HepG2 (cell line): Measurements from ENCODE around the gene TRIM67. TPM values are rescaled to one million over a fixed set of nuclear protein-coding genes. Genes with fewer than 3 reads are reported as not detected.

Experiments
- ATAC-seq: fragments of 200-7000 bp; cut with Tn5 transposase; 3 replicates; pipeline ENCODE4 v1.9.1; 2020; ENCODE audit warnings: mild to moderate bottlenecking, moderate library complexity
- BruUV-seq: library from RNA; stranded (reverse); fragments of 400-500 nt; replicated peaks from 2 replicates; lab custom pipeline; 2021; lab: Mats Ljungman, UMichigan
- CTCF ChIA-PET: fragments of 300-600 bp; formaldehyde crosslinking; extraction: SDS; loops from one replicate; lab custom pipeline; 2021; ENCODE audit warnings: low total read pairs, inconsistent platforms, low intra/inter-chr PET ratio; lab: Yijun Ruan, JAX
- POLR2A ChIA-PET: fragments of 350-600 bp; sonication (Branson Sonifier 250); formaldehyde crosslinking; loops from one replicate; lab custom pipeline; 2020; ENCODE audit warnings: antibody characterized with exemption, inconsistent platforms; lab: Yijun Ruan, JAX
- DNase-seq: peaks from one replicate; pipeline ENCODE4 v3.0.0-alpha.2; 2015; ENCODE audit warnings: low spot score
- FAIRE-seq: peaks from 3 replicates; lab custom pipeline; 2011; peaks lifted over from hg19 to GRCh38; lab: Jason Lieb, UNC
- H2AFZ ChIP-seq: one replicate; pipeline ENCODE4 v1.6.1; 2011; ENCODE audit warnings: low read length, inconsistent platforms
- H3K27ac ChIP-seq: fragments of 300-600 bp; 3 replicates; pipeline ENCODE4 v1.8.0; 2011; ENCODE audit warnings: mixed run types, mild to moderate bottlenecking, mixed read lengths, low read length, inconsistent platforms; ENCODE audit not compliant: insufficient read depth; ENCODE audit errors: extremely low read length
- H3K27me3 ChIP-seq, 2 experiments: fragments of 200-600 bp in 1 of 2; 2 replicates in 1 of 2; 3 replicates in 1 of 2; pipeline versions ENCODE4 v1.6.0 to v1.8.0; 2011; ENCODE audit warnings: low read length in 2 of 2, mild to moderate bottlenecking in 2 of 2, moderate library complexity in 2 of 2, inconsistent platforms in 1 of 2; ENCODE audit not compliant: insufficient read depth in 2 of 2, control insufficient read depth in 1 of 2
- H3K36me3 ChIP-seq, 2 experiments: fragments of 200-600 bp in 1 of 2; replicated peaks in 1 of 2; 2 replicates in 1 of 2; 3 replicates in 1 of 2; pipeline versions ENCODE4 v1.5.1 to v1.8.0; 2011; ENCODE audit warnings: low read length in 2 of 2, inconsistent platforms in 1 of 2; ENCODE audit not compliant: insufficient read depth in 2 of 2, control insufficient read depth in 1 of 2
- H3K4me1 ChIP-seq: 2 replicates; pipeline ENCODE4 v1.5.1; 2012; ENCODE audit warnings: low read length, inconsistent platforms; ENCODE audit not compliant: insufficient read depth
- H3K4me2 ChIP-seq: 2 replicates; pipeline ENCODE4 v1.6.0; 2011; ENCODE audit warnings: low read depth, low read length, inconsistent platforms
- H3K4me3 ChIP-seq, 3 experiments: fragments of 200-600 bp in 1 of 3; sonication (generic), shearing (Covaris generic) in 1 of 3; replicated peaks in 1 of 3; 2 replicates each; pipeline ENCODE4 v1.5.1; 2011 to 2016; ENCODE audit warnings: low read length in 3 of 3, inconsistent platforms in 2 of 3, low read depth in 2 of 3, mild to moderate bottlenecking in 2 of 3, control low read depth in 1 of 3, mixed read lengths in 1 of 3; ENCODE audit not compliant: insufficient read depth in 1 of 3
- H3K79me2 ChIP-seq: one replicate; pipeline ENCODE4 v1.6.1; 2011; ENCODE audit warnings: low read length, inconsistent platforms; ENCODE audit not compliant: insufficient read depth
- H3K9ac ChIP-seq: 2 replicates; pipeline ENCODE4 v1.6.0; 2011; ENCODE audit warnings: mild to moderate bottlenecking, low read depth, low read length, inconsistent platforms; ENCODE audit not compliant: insufficient read depth
- H3K9me3 ChIP-seq: 2 replicates; pipeline ENCODE4 v1.5.1; 2012; ENCODE audit warnings: mild to moderate bottlenecking, low read length
- H4K20me1 ChIP-seq: 2 replicates; pipeline ENCODE4 v1.6.0; 2011; ENCODE audit warnings: inconsistent platforms, mild to moderate bottlenecking, low read length, moderate library complexity; ENCODE audit not compliant: insufficient read depth
- CHCHD3 ChIP-seq: sonication (generic); formaldehyde crosslinking; IDR thresholded peaks from 2 replicates; pipeline ENCODE4 v1.8.0; 2022; ENCODE audit warnings: mild to moderate bottlenecking, missing genetic modification reagents, moderate library complexity
- HDAC1 ChIP-seq: sonication (generic); formaldehyde crosslinking; IDR thresholded peaks from 2 replicates; pipeline ENCODE4 v1.5.1; 2020; ENCODE audit warnings: mild to moderate bottlenecking, missing genetic modification reagents
- HIC2 ChIP-seq: sonication (generic); formaldehyde crosslinking; IDR thresholded peaks from 2 replicates; pipeline ENCODE4 v1.9.0; 2022; ENCODE audit warnings: low read depth, missing genetic modification reagents
- HNF4G ChIP-seq, 2 experiments: sonication (generic) in 1 of 2; formaldehyde crosslinking in 1 of 2; IDR thresholded peaks; 2 replicates each; pipeline versions ENCODE4 v1.4.0 to v1.6.1; 2011 to 2020; ENCODE audit warnings: borderline replicate concordance in 2 of 2, low read depth in 2 of 2, mild to moderate bottlenecking in 2 of 2, low read length in 1 of 2, missing genetic modification reagents in 1 of 2, moderate library complexity in 1 of 2
- MED13 ChIP-seq: sonication (generic); formaldehyde crosslinking; IDR thresholded peaks from 2 replicates; pipeline ENCODE4 v1.5.0; 2020; ENCODE audit warnings: missing genetic modification reagents
- STAT6 ChIP-seq: sonication (generic); formaldehyde crosslinking; IDR thresholded peaks from 2 replicates; pipeline ENCODE4 v1.4.0; 2020; ENCODE audit warnings: missing genetic modification reagents, mild to moderate bottlenecking, borderline replicate concordance
- U2AF2 ChIP-seq: fragments of 200-400 bp; formaldehyde crosslinking; IDR thresholded peaks from 2 replicates; pipeline ENCODE4 v1.6.1; 2017; ENCODE audit warnings: low read depth, mild to moderate bottlenecking, low read length
- ZFP36L2 ChIP-seq: sonication (generic); formaldehyde crosslinking; IDR thresholded peaks from 2 replicates; pipeline ENCODE4 v1.4.0; 2020; ENCODE audit warnings: missing genetic modification reagents
- ZNF446 ChIP-seq: sonication (generic); formaldehyde crosslinking; IDR thresholded peaks from 2 replicates; pipeline ENCODE4 v1.5.0; 2020; ENCODE audit warnings: mild to moderate bottlenecking, missing genetic modification reagents
- ZNF569 ChIP-seq: sonication (generic); formaldehyde crosslinking; IDR thresholded peaks from 2 replicates; pipeline ENCODE4 v1.5.0; 2020; ENCODE audit warnings: mild to moderate bottlenecking, missing genetic modification reagents, moderate library complexity, borderline replicate concordance
- ZNF710 ChIP-seq: sonication (generic); formaldehyde crosslinking; IDR thresholded peaks from 2 replicates; pipeline ENCODE4 v1.5.0; 2020; ENCODE audit warnings: mild to moderate bottlenecking, missing genetic modification reagents, borderline replicate concordance
- ZNF768 ChIP-seq: sonication (generic); formaldehyde crosslinking; IDR thresholded peaks from 2 replicates; pipeline ENCODE4 v1.4.0; 2020; ENCODE audit warnings: missing genetic modification reagents
- ZNF841 ChIP-seq: sonication (generic); formaldehyde crosslinking; IDR thresholded peaks from 2 replicates; pipeline ENCODE4 v1.8.1; 2023; ENCODE audit warnings: missing genetic modification reagents, borderline replicate concordance
- ZSCAN12 ChIP-seq: sonication (generic); formaldehyde crosslinking; IDR thresholded peaks from 2 replicates; pipeline ENCODE4 v1.9.0; 2021; ENCODE audit warnings: mild to moderate bottlenecking, missing genetic modification reagents
- WGBS: methylation state at CpG from one replicate; pipeline ENCODE4 v1.1.6; 2017; ENCODE audit warnings: low lambda C conversion rate; 5-methylcytosine and 5-hydroxymethylcytosine counted together
- in situ Hi-C: cut with HindIII; loops from 2 replicates; pipeline ENCODE4 v1.10.0; 2017; ENCODE audit warnings: low pct_unique_long_range_greater_than_20kb; ENCODE audit not compliant: extremely low pct_ligation_motif_present
- intact Hi-C: fragments of 100-400 bp; cut with micrococcal nuclease; formaldehyde crosslinking; loops from one replicate; pipeline ENCODE4 v1.10.0; 2022; ENCODE audit not compliant: unreplicated experiment
- polyA plus RNA-seq, 8 experiments: library from polyadenylated mRNA; depleted of rRNA in 3 of 8; stranded (reverse) in 7 of 8; unstranded in 1 of 8; fragments of >200 nt; fragmentation: Illumina TruSeq in 4 of 8; extraction: Trizol in 4 of 8; gene quantifications; 2 replicates each; pipeline versions ENCODE4 v1.2.1 to v1.2.3, GENCODE V29; 2011 to 2016; ENCODE audit warnings: low read depth in 4 of 8, missing spikeins in 1 of 8, mixed read lengths in 1 of 8; ENCODE audit not compliant: insufficient read depth in 1 of 8
- total RNA-seq, 5 experiments: library from RNA; depleted of rRNA; stranded (reverse); fragments of >200 nt; fragmentation: Illumina TruSeq; extraction: Trizol; gene quantifications; 2 replicates each; pipeline ENCODE4 v1.2.3, GENCODE V29; 2016; ENCODE audit warnings: low read depth in 1 of 5

Gene TRIM67
- total and polyA plus RNA-seq, 2 of the 13 experiments (the other 11 are each of a cell fraction or from before 2014, with no cell fraction given), result not detected

DNA sequence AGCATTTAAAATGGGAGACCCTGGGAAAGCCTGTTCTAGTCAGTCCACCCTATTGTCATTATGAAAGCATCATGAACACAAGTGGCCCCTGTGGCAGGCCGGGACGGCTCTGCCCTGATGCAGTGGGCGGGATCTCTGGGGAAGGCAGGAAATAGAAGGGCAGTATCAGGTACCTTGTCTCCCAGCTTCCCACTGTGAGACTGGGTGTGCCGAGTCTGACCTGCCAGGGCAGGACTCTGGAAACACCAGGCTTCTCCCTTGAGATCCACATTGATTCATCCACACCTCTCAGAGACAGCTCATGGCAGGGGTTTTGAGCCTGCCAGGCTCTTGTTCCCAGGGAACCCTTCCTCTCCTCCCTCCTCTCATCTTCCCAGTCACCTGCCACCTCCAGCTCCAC is 54.6 kb downstream of the TRIM67 start:
- intact Hi-C loops, result no loop called here
- no peaks in the 10 kb centered on the region for H4K20me1 ChIP-seq
- H3K79me2 ChIP-seq, result no peaks in the 10 kb centered on the region
- peak; percentile 37; the same call in 2 of the 3 replicates for ATAC-seq
- CTCF ChIA-PET, result no interaction called here
- POLR2A ChIA-PET, result interaction anchor here (0.8 to 1.5 kb wide), 2 partner anchors 25 to 444 kb away, joined by 3 to 6 read pairs; partner anchors contain the start of gene GNPAT
- H3K4me2 ChIP-seq, result no peak overlapping the region
- H2AFZ ChIP-seq, result no peak overlapping the region
- FAIRE-seq, result no peak
- H3K9me3 ChIP-seq, result no peaks in the 10 kb centered on the region
- no peaks in the 10 kb centered on the region for H3K36me3 ChIP-seq
- 63% methylated on average over 4 of the region's 4 CpGs for WGBS
- DNase-seq, result no peak
- H3K4me1 ChIP-seq, result peaks cover 68% of the 10 kb centered on the region
- no peak for TF ChIP-seq CHCHD3 (CRISPR knock-in tag)
- no peak for TF ChIP-seq ZNF569 (CRISPR knock-in tag)
- TF ChIP-seq ZNF710, result no peak
- TF ChIP-seq HNF4G (IDR thresholded peaks at IDR 0.05; ENCODE audit: borderline replicate concordance, low read depth, low read length), result no peak
- no peak for TF ChIP-seq HNF4G (CRISPR knock-in tag; IDR thresholded peaks at IDR 0.05; ENCODE audit: borderline replicate concordance, low read depth)
- no peak for TF ChIP-seq ZNF841
- TF ChIP-seq U2AF2, result no peak
- TF ChIP-seq ZNF446, result no peak
- TF ChIP-seq ZNF768 (CRISPR knock-in tag), result no peak
- no peak for TF ChIP-seq HIC2 (CRISPR knock-in tag)
- TF ChIP-seq STAT6 (CRISPR knock-in tag), result no peak
- no peak for TF ChIP-seq MED13
- TF ChIP-seq HDAC1 (CRISPR knock-in tag), result no peak
- no peak for TF ChIP-seq ZSCAN12 (CRISPR knock-in tag)
- TF ChIP-seq ZFP36L2 (CRISPR knock-in tag), result no peak
- H3K4me3 ChIP-seq, result no peak overlapping the region
- no peak overlapping the region for H3K9ac ChIP-seq
- no peaks in the 10 kb centered on the region for H3K27me3 ChIP-seq
- in situ Hi-C loops, result loop anchor here (10.0 to 25.0 kb wide), 3 partner anchors 122 to 579 kb away; partner anchors contain the start of gene COG2
- BruUV-seq, result no TSS peak
- no peak overlapping the region for H3K27ac ChIP-seq
